GM12878 (cell line): Measurements from ENCODE around the gene ZYG11A. TPM values are rescaled to one million over a fixed set of nuclear protein-coding genes. Genes with fewer than 3 reads are reported as not detected.

ENCODE experiments used
- ATAC-seq: fragments of 200-7000 bp; cut with Tn5 transposase; 3 replicates; pipeline ENCODE4 v1.9.1; 2020; ENCODE audit warnings: mild to moderate bottlenecking, moderate library complexity
- BruUV-seq: library from RNA; stranded (reverse); fragments of 400-500 nt; replicated peaks from 2 replicates; lab custom pipeline; 2021; lab: Mats Ljungman, UMichigan
- CTCF ChIA-PET: fragments of 300-600 bp; sonication (Branson Sonifier 250); formaldehyde crosslinking; extraction: SDS; loops from one replicate; lab custom pipeline; 2021; ENCODE audit warnings: inconsistent platforms; lab: Yijun Ruan, JAX
- POLR2A ChIA-PET: fragments of 350-600 bp; formaldehyde crosslinking; extraction: SDS; loops from one replicate; lab custom pipeline; 2021; ENCODE audit warnings: inconsistent platforms; lab: Charles Lee
- RAD21 ChIA-PET: fragments of 300-600 bp; sonication (Branson Sonifier 250); formaldehyde crosslinking; loops from one replicate; lab custom pipeline; 2023; ENCODE audit warnings: antibody characterized with exemption; ENCODE audit not compliant: unreplicated experiment; lab: Charles Lee
- SMC1A ChIA-PET: fragments of 300-600 bp; sonication (Branson Sonifier 250); formaldehyde crosslinking; loops from one replicate; lab custom pipeline; 2023; ENCODE audit not compliant: unreplicated experiment, uncharacterized antibody; lab: Charles Lee
- DNase-seq: peaks from one replicate; pipeline ENCODE4 v3.0.0-alpha.2; 2011; ENCODE audit warnings: low read depth, low spot score
- FAIRE-seq: peaks from 3 replicates; lab custom pipeline; 2011; peaks lifted over from hg19 to GRCh38; lab: Jason Lieb, UNC
- H2AFZ ChIP-seq: 2 replicates; pipeline ENCODE4 v1.6.0; 2011; ENCODE audit warnings: low read depth, low read length, control low read depth; ENCODE audit not compliant: control insufficient read depth
- H3K27ac ChIP-seq: 2 replicates; pipeline ENCODE4 v1.5.1; 2011; ENCODE audit warnings: control low read depth; ENCODE audit not compliant: control insufficient read depth, insufficient read depth
- H3K27me3 ChIP-seq, 2 experiments: replicated peaks in 1 of 2; 2 replicates each; pipeline versions ENCODE4 v1.6.0 to v1.6.1; 2011; ENCODE audit warnings: low read length in 1 of 2; ENCODE audit not compliant: control insufficient read depth in 2 of 2, insufficient read depth in 2 of 2
- H3K36me3 ChIP-seq, 2 experiments: 2 replicates each; pipeline ENCODE4 v1.5.1; 2011; ENCODE audit warnings: low read length in 1 of 2; ENCODE audit not compliant: control insufficient read depth in 2 of 2, insufficient read depth in 2 of 2
- H3K4me1 ChIP-seq: 2 replicates; pipeline ENCODE4 v1.6.1; 2011; ENCODE audit warnings: mild to moderate bottlenecking, low read length, moderate library complexity, mixed read lengths; ENCODE audit not compliant: control insufficient read depth, insufficient read depth
- H3K4me2 ChIP-seq: 2 replicates; pipeline ENCODE4 v1.6.0; 2011; ENCODE audit warnings: control low read depth; ENCODE audit not compliant: control insufficient read depth, insufficient read depth
- H3K4me3 ChIP-seq: fragments of 200-600 bp; sonication (generic); 2 replicates; pipeline ENCODE4 v1.5.1; 2016
- H3K79me2 ChIP-seq: 2 replicates; pipeline ENCODE4 v1.6.0; 2011; ENCODE audit warnings: low read length; ENCODE audit not compliant: control insufficient read depth, insufficient read depth
- H3K9ac ChIP-seq: 2 replicates; pipeline ENCODE4 v1.8.0; 2011; ENCODE audit warnings: low read length, control low read depth, mixed read lengths; ENCODE audit not compliant: control insufficient read depth, insufficient read depth
- H3K9me3 ChIP-seq: replicated peaks from 3 replicates; pipeline ENCODE4 v1.5.1; 2011; ENCODE audit warnings: mild to moderate bottlenecking, low read length; ENCODE audit not compliant: control insufficient read depth, insufficient read depth
- H4K20me1 ChIP-seq: 2 replicates; pipeline ENCODE4 v1.6.0; 2011; ENCODE audit not compliant: control insufficient read depth, insufficient read depth
- ATF3 ChIP-seq: IDR thresholded peaks from 2 replicates; pipeline ENCODE4 v1.6.1; 2011; ENCODE audit warnings: low read depth, mild to moderate bottlenecking, low read length, moderate library complexity, borderline replicate concordance; ENCODE audit errors: extremely low read depth
- BHLHE40 ChIP-seq, 2 experiments: fragments of 450-650 bp in 1 of 2; IDR thresholded peaks; 2 replicates each; pipeline ENCODE4 v1.6.1; 2011 to 2017; ENCODE audit warnings: low read depth in 2 of 2, borderline replicate concordance in 1 of 2, improper control_type of control experiment in 1 of 2, low read length in 1 of 2, mild to moderate bottlenecking in 1 of 2
- ETV6 ChIP-seq, 2 experiments: fragments of 450-650 bp in 1 of 2; IDR thresholded peaks in 1 of 2; conservative IDR thresholded peaks in 1 of 2; 2 replicates each; pipeline ENCODE4 v1.6.1; 2014; ENCODE audit warnings: antibody characterized with exemption in 1 of 2, borderline replicate concordance in 1 of 2, low read depth in 1 of 2, mild to moderate bottlenecking in 1 of 2, moderate library complexity in 1 of 2
- EZH2 ChIP-seq: IDR thresholded peaks from 2 replicates; pipeline ENCODE4 v1.6.1; 2012; ENCODE audit warnings: low read depth, mild to moderate bottlenecking, control low read depth, inconsistent platforms, low read length, borderline replicate concordance; ENCODE audit not compliant: control insufficient read depth
- FOXK2 ChIP-seq: fragments of 450-650 bp; IDR thresholded peaks from 2 replicates; pipeline ENCODE4 v1.6.1; 2017; ENCODE audit warnings: mild to moderate bottlenecking, moderate library complexity
- FOXM1 ChIP-seq: IDR thresholded peaks from 2 replicates; pipeline ENCODE4 v1.6.1; 2012; ENCODE audit warnings: low read depth, mild to moderate bottlenecking, inconsistent platforms, low read length, moderate library complexity
- HCFC1 ChIP-seq: fragments of 150-350 bp; IDR thresholded peaks from 2 replicates; pipeline ENCODE4 v1.6.1; 2014; ENCODE audit warnings: low read length
- KDM1A ChIP-seq: fragments of 200-600 bp; sonication (generic); IDR thresholded peaks from 2 replicates; pipeline ENCODE4 v1.6.1; 2016; ENCODE audit warnings: borderline replicate concordance
- MEF2B ChIP-seq: fragments of 450-650 bp; IDR thresholded peaks from 2 replicates; pipeline ENCODE4 v1.6.1; 2018; ENCODE audit warnings: mild to moderate bottlenecking, moderate library complexity; ENCODE audit not compliant: partially characterized antibody, poor library complexity, severe bottlenecking
- PAX8 ChIP-seq: fragments of 450-650 bp; IDR thresholded peaks from 2 replicates; pipeline ENCODE4 v1.6.1; 2017; ENCODE audit warnings: mild to moderate bottlenecking, moderate library complexity
- POU2F2 ChIP-seq: IDR thresholded peaks from 3 replicates; pipeline ENCODE4 v1.6.1; 2011; ENCODE audit warnings: low read depth, mild to moderate bottlenecking, low read length, borderline replicate concordance
- RB1 ChIP-seq: fragments of 450-650 bp; formaldehyde crosslinking; IDR thresholded peaks from 2 replicates; pipeline ENCODE4 v1.6.1; 2017; ENCODE audit warnings: mild to moderate bottlenecking, borderline replicate concordance
- RELA ChIP-seq: fragments of 450-650 bp; IDR thresholded peaks from 2 replicates; pipeline ENCODE4 v1.8.0; 2014; ENCODE audit warnings: borderline replicate concordance; ENCODE audit not compliant: partially characterized antibody
- RUNX3 ChIP-seq: IDR thresholded peaks from 2 replicates; pipeline ENCODE4 v1.6.1; 2012; ENCODE audit warnings: low read length, inconsistent platforms
- SPI1 ChIP-seq: IDR thresholded peaks from 2 replicates; pipeline ENCODE4 v1.6.1; 2011; ENCODE audit warnings: low read depth, mild to moderate bottlenecking, low read length, moderate library complexity, borderline replicate concordance; ENCODE audit not compliant: insufficient read depth
- WGBS: methylation state at CpG from one replicate; pipeline ENCODE4 v1.1.6; 2016; ENCODE audit warnings: low lambda C conversion rate; ENCODE audit not compliant: insufficient replicate concordance, insufficient coverage; ENCODE audit errors: missing lambda C conversion rate; 5-methylcytosine and 5-hydroxymethylcytosine counted together
- in situ Hi-C: fragments of 300-500 bp; cut with MboI; formaldehyde crosslinking; loops from 9 replicates; pipeline ENCODE4 v1.14.3; 2018; ENCODE audit warnings: mixed read lengths
- intact Hi-C: fragments of 100-400 bp; cut with micrococcal nuclease; formaldehyde crosslinking; loops from one replicate; pipeline ENCODE4 v1.14.2; 2022; ENCODE audit not compliant: unreplicated experiment
- polyA plus RNA-seq, 11 experiments: library from polyadenylated mRNA; depleted of rRNA in 4 of 11; unstranded in 6 of 11; stranded (reverse) in 5 of 11; fragments of >200 nt; fragmentation: Nextera tagmentation in 4 of 11; fragmentation: Illumina TruSeq in 1 of 11; extraction: Ambion mirVana in 4 of 11; extraction: Trizol in 1 of 11; gene quantifications; 1 replicate in 1 of 11; 2 replicates in 10 of 11; pipeline versions ENCODE4 v1.2.1 to v1.2.3, GENCODE V29; 2011 to 2016; ENCODE audit warnings: inconsistent platforms in 2 of 11, missing spikeins in 2 of 11, low read depth in 1 of 11
- total RNA-seq, 4 experiments: library from RNA; depleted of rRNA in 3 of 4; stranded (reverse); fragments of >200 nt in 3 of 4; fragmentation: Illumina TruSeq in 1 of 4; extraction: Trizol in 1 of 4; gene quantifications; 2 replicates each; pipeline versions ENCODE4 v1.2.1 to v1.2.3, GENCODE V29; 2013 to 2021
- TF ChIP-seq, protein P1 (sequence below): fragments of 450-650 bp; IDR thresholded peaks from 2 replicates; pipeline ENCODE4 v1.6.1; 2016; ENCODE audit warnings: mild to moderate bottlenecking
- TF ChIP-seq, protein P2 (sequence below): IDR thresholded peaks from 2 replicates; pipeline ENCODE4 v1.6.1; 2011; ENCODE audit warnings: mild to moderate bottlenecking, low read depth, low read length, moderate library complexity; ENCODE audit not compliant: insufficient replicate concordance

Gene ZYG11A
- total and polyA plus RNA-seq, 10 of the 15 experiments (the other 5 are each of a cell fraction or from before 2014, with no cell fraction given) = 0.22 to 6.4 (median 0.68) TPM

GRCh38 chr1:52852854-52853253, 10.3 kb downstream of the ZYG11A start (continued):
- TF ChIP-seq SPI1 (no peak), POU2F2 (no peak), EZH2 (no peak), RUNX3 (no peak)
- TF ChIP-seq, all 136 proteins: peak for 0

- intact Hi-C loops = no loop called here
Observed at GRCh38 chr1:52855584-52855983, 13.0 kb downstream of the ZYG11A start.

More at GRCh38 chr1:52855584-52855983, 13.0 kb downstream of the ZYG11A start:
- no peak for FAIRE-seq
- no peak for DNase-seq
- Histone ChIP-seq H3K36me3 (no peaks in the 10 kb centered on the region; a peak in 2 of 4 replicates), H3K27ac (no peak overlapping the region), H2AFZ (no peak overlapping the region), H3K79me2 (peaks cover 2% of the 10 kb centered on the region), H3K9me3 (no peaks in the 10 kb centered on the region), H4K20me1 (no peaks in the 10 kb centered on the region), H3K4me2 (no peak overlapping the region), H3K4me3 (no peak overlapping the region), H3K9ac (no peak overlapping the region), H3K27me3 (no peaks in the 10 kb centered on the region), H3K4me1 (no peaks in the 10 kb centered on the region)
- TF ChIP-seq, protein P1, sequence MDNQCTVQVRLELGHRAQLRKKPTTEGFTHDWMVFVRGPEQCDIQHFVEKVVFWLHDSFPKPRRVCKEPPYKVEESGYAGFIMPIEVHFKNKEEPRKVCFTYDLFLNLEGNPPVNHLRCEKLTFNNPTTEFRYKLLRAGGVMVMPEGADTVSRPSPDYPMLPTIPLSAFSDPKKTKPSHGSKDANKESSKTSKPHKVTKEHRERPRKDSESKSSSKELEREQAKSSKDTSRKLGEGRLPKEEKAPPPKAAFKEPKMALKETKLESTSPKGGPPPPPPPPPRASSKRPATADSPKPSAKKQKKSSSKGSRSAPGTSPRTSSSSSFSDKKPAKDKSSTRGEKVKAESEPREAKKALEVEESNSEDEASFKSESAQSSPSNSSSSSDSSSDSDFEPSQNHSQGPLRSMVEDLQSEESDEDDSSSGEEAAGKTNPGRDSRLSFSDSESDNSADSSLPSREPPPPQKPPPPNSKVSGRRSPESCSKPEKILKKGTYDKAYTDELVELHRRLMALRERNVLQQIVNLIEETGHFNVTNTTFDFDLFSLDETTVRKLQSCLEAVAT = no peak
- TF ChIP-seq, protein P2, sequence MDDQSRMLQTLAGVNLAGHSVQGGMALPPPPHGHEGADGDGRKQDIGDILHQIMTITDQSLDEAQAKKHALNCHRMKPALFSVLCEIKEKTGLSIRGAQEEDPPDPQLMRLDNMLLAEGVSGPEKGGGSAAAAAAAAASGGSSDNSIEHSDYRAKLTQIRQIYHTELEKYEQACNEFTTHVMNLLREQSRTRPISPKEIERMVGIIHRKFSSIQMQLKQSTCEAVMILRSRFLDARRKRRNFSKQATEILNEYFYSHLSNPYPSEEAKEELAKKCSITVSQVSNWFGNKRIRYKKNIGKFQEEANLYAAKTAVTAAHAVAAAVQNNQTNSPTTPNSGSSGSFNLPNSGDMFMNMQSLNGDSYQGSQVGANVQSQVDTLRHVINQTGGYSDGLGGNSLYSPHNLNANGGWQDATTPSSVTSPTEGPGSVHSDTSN = no peak
- TF ChIP-seq MEF2B (no peak), ATF3 (no peak), BHLHE40 (IDR thresholded peaks at IDR 0.05; ENCODE audit: borderline replicate concordance in 1 of 2, low read depth in 2 of 2, low read length in 1 of 2) (no peak), HCFC1 (no peak), FOXK2 (no peak), ETV6 (conservative IDR thresholded peaks at IDR 0.05 in 1 of 2, IDR thresholded peaks at IDR 0.05 in 1 of 2; ENCODE audit: borderline replicate concordance in 1 of 2, low read depth in 1 of 2) (no peak), RELA (no peak), RB1 (no peak), PAX8 (no peak), KDM1A (no peak), FOXM1 (no peak)
- ChIA-PET RAD21 (no interaction called here), SMC1A (no interaction called here), CTCF (no interaction called here), POLR2A (no interaction called here)
- in situ Hi-C loops = no loop called here
- no peak for ATAC-seq
- WGBS = 89% methylated on average over 4 of the region's 4 CpGs
- BruUV-seq = no TSS peak
